ENCODE results near the gene SCGB1C1. TPM values are rescaled to one million over a fixed set of nuclear protein-coding genes. Genes with fewer than 3 reads are reported as not detected.

The SCGB1C1 gene
- total and polyA plus RNA-seq, 9 of the 15 experiments (the other 6 are each of a cell fraction or from before 2014, with no cell fraction given), result not detected

GRCh38 chr11:235997-236773, 43.3 kb downstream of the SCGB1C1 start, which contains the start of gene SIRT3 (continued):
- TF ChIP-seq ELF4 (CRISPR knock-in tag; IDR thresholded peaks at IDR 0.05) (no peak), RAD21 (CRISPR knock-in tag; conservative IDR thresholded peaks at IDR 0.05 in 1 of 2, IDR thresholded peaks at IDR 0.05 in 1 of 2) (no peak), SOX6 (IDR thresholded peaks at IDR 0.05) (peak; percentile 53; the same call in 1 of the 2 replicates), SMARCC2 (IDR thresholded peaks at IDR 0.05; ENCODE audit: low read depth) (no peak), RB1 (IDR thresholded peaks at IDR 0.05; ENCODE audit: low read depth) (peak; percentile 60; the same call in 1 of the 2 replicates), NR0B1 (IDR thresholded peaks at IDR 0.05; ENCODE audit: partially characterized antibody) (no peak), MTA3 (IDR thresholded peaks at IDR 0.05; ENCODE audit: borderline replicate concordance) (no peak; the same call in 1 of the 2 replicates), GABPB1 (CRISPR knock-in tag; IDR thresholded peaks at IDR 0.05) (no peak), ZNF124 (CRISPR knock-in tag; IDR thresholded peaks at IDR 0.05) (no peak), SLC30A9 (CRISPR knock-in tag; IDR thresholded peaks at IDR 0.05) (no peak), ZNF655 (CRISPR knock-in tag; IDR thresholded peaks at IDR 0.05) (no peak), MXD1 (CRISPR knock-in tag; IDR thresholded peaks at IDR 0.05; ENCODE audit: borderline replicate concordance, poor library complexity, severe bottlenecking) (no peak), TCFL5 (CRISPR knock-in tag; conservative IDR thresholded peaks at IDR 0.05) (no peak), NR1H2 (CRISPR knock-in tag; IDR thresholded peaks at IDR 0.05) (no peak), ZBTB17 (CRISPR knock-in tag; IDR thresholded peaks at IDR 0.05) (no peak), ZFP30 (CRISPR knock-in tag; IDR thresholded peaks at IDR 0.05; ENCODE audit: borderline replicate concordance) (no peak), ARID2 (IDR thresholded peaks at IDR 0.05) (no peak), XRCC3 (IDR thresholded peaks at IDR 0.05) (no peak), KHSRP (IDR thresholded peaks at IDR 0.05) (no peak), THRAP3 (IDR thresholded peaks at IDR 0.05; ENCODE audit: borderline replicate concordance) (peak; percentile 71; the same call in 1 of the 2 replicates), E2F5 (CRISPR knock-in tag; IDR thresholded peaks at IDR 0.05) (no peak), EWSR1 (IDR thresholded peaks at IDR 0.05; ENCODE audit: borderline replicate concordance, low read depth, partially characterized antibody) (no peak), ZBTB49 (CRISPR knock-in tag; IDR thresholded peaks at IDR 0.05; ENCODE audit: borderline replicate concordance) (no peak)

Data from K562 (cell line).